GM21723 (cell line): ENCODE measurements around the gene LRP1-AS.
"Not testable (repeated sequence)": the region's sequence is repeated elsewhere in the genome, so short reads cannot be mapped to it uniquely, and the experiment has no call there.

Experiments
- ATAC-seq: cut with Tn5 transposase; IDR thresholded peaks from one replicate; pipeline ENCODE4 v1.9.1; 2021; ENCODE audit warnings: mild to moderate bottlenecking, moderate library complexity; ENCODE audit not compliant: unreplicated experiment

Gene LRP1-AS

DNA sequence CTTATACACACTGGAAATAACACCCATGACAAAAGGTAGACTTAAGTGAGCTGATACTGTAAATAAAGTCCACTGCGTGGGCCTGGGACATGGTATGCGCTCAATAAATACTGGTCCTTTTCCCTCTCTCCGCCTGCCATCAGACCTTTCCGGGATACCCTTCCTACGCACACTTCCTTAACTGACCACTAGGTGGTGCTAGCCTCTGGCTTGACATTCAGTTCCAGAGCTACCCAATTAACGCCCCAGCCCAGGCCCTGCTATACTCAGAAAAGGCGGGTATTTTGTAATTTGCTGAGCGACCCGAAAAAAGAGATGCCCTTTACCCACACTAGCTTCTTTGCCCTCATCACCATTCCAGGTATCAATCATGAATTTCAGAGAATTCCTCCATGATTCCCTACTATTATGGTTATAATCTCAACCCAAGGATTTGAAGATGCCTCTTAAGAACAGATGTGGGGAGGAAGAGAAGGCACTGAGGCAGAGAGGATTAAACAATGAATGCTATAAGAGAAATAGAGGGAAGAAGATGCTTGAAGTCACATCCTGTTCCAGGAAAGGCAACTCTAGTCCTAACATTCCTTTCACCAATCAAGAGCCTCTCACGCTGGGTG, 23.1 kb downstream of the LRP1-AS start:
- no peak for ATAC-seq

- ATAC-seq = no peak
Observed at GRCh38 chr12:57123813-57124212, 23.6 kb downstream of the LRP1-AS start.

GRCh38 chr12:57120718-57121117, 26.7 kb downstream of the LRP1-AS start:
- not testable (repeated sequence) for ATAC-seq

GRCh38 chr12:57119294-57120085, 27.9 kb downstream of the LRP1-AS start:
- ATAC-seq = no peak

GRCh38 chr12:57118711-57119271, 28.6 kb downstream of the LRP1-AS start:
- ATAC-seq = no peak

DNA sequence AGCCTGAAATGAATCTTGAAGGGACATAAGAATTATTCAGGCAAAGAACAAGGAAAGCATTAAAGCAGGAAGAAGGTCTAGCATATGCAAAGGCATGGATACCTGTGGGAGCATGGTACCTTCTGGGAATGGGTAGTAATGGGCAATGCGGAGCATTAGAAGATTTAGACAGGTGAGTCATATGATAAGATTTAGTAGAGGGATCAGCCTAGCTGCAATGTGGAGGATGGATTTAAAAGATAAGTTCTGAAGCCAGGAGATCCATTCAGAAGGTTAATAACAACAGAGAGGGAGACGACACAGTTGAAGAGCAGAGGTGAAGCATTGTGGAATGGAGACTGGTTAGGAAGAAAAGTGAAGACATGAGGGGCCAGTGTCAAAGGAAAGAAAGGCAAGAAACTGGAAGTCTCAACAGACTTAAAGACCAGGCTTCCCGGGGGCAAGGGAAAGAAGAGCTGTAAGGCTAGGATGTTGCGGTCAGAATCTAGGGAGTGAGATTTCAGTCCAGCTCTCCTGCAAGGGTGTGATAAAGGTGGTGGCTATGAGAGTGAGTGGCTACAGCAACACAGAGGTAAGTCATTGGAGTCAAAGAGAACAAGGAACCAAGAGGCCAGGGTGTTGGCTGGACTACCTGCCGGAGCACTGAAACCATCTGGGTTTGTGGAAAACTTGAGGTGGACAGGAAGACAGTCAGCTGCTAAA, 30.7 kb downstream of the LRP1-AS start:
- ATAC-seq = no peak

GRCh38 chr12:57112492-57113294, 34.7 kb downstream of the LRP1-AS start:
- peak; percentile 63 for ATAC-seq

DNA sequence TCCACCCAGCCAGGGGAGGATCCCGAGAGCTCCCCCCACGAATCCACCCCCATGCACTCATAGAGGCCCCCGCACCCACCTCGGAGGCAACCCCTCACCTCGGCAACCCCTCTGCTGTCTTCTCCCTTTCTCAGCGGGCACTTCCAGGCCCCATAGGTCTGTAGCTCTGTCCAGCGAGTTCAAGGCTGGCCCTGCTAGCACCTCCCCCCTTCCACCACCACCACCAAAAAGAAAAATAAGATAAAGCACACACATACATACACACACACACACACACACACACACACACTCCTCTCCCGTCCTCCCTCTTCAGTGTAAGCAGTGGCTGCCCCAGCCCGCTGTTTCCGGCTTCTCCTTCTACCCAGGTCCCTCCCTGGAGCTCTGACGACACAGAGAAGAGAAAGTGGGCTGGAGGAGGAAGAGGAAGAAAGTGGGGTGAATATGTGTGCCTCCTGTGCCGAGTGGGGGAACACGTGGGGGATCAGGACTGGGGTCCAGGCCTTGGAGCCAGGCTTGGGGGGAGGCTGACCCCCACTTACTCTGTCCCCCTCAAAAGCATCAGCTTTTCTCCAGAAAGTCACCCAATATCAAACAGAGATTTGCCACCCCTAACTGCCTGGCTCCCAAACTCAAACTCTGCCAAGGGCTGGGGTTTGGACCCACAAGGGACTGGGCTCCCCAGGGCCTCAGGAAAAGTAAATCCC, 36.2 kb downstream of the LRP1-AS start, which contains the start of gene STAT6:
STAT6 (minus strand) TSS at position 332 of the 704 bp plus-strand sequence. CDS start 3,084 bp downstream, outside the sequence.
- peak; percentile 61 for ATAC-seq

DNA sequence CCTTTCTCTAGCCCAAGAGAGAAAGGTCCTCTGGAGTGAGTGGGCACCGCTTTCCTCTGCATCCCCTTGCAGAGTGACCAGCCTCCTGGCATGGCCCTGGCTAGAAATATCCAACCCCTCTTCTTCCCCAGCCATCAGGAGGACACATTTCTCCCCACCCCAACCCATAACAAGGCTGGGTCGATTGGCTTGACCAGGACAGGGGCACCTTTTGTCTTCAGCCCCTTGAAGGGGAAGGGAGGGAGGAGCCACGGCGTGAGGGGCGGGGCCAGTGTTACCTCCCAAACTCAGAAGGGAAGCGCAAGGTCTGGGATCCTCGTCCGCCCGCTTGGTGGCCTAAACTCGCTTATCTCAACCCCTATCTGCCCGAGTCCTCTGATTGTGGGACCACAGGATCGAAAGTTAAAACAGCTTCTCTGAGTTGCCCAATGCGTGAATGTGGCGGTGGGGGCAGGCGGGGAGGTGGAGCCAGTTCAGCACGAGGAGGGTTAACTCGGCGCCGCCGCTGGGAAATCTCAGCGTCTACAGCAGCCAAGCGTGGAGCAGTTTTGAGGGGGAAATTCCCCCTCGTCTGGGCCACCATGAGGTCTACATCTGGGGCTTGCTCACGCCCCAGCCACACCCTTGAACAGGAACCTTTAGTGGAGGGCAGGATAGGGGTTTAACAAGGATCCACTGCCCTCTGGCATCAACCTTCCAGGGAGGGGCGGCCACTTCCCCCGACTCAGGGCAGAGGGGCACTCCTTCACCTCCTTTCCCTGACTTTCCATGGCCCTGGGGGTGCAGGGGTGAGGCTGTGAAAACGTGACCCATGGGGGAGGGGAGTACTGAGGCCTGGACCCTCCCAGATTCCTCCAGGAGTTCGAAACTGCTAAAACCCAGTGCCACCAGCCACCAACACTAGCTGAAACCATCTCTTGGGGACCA, 37.1 kb downstream of the LRP1-AS start:
- peak; percentile 43 for ATAC-seq

DNA sequence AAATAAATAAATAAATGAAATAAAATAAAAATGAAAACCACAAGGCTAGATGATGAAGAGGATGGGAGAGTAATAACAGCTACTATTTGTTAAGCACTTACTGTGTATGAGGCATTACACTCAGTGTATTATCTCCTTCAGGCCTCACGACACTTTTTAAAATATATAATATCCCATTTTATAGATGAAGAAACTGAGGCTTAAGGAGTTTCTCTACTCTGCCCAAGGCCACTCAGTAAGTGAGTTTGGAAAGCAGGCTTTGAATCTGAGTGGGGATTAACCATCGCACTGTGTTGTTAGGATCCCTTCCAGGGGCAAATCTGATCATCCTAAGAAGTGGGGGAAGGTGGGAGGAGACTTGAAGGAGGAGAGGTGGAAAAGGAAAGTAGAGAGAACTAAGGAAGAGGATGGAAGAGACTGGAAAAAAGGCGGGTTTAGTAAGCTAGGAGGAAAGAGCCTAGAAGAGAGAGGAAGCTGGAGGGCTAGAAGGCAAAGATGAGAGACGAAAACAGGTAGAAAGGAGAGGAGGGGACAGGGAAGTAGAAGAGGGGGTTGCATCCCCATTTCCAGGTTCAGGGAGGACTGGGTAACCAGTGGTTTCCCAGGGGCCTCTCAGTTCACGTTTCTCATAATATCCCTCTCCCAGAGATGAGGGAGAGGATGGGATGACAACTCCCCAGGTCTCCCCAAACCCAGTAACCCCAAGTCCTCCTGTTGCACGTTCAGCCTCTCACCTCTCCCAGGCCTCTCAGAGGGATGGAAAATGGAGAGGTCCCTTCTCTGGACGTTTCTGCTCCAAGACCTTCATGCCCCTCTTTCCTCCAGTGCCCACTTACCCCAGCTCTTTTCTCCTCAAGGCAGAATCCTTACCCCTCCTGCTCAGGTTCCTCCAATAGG, 38.0 kb downstream of the LRP1-AS start:
- no peak for ATAC-seq

DNA sequence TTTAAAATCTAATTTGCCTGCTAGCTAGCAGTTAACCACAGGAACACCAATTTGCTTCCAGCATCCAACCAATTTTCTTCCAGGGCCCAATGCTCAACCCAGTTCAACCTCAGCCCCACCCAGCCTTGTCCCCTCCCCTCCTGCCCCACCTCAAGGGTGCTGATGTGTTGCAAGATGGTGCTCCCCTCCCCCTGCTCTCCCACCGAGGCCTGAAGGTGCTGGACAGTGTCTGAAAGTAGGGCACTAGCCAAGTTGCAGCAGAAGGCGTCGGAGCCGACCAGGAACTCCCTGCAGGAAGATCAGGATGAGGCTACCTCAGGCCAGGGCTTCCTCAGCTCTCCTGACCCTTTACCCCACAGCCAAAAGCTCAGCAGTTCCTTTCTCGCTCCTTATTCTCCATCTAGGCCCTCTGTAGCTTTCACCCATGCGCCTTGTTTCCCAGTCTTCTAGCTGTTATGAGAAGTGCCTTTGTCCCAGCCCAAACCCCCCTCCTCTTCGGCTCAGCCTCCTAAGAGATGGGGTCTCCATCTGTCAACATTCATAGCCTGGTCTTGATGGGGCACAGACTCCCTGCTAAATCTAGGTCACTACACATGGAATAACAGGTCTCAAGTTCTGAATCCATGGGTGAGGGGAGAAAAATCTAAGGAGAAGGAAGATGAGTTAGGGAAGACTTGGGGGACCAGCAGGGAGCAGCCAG, 39.8 kb downstream of the LRP1-AS start:
- no peak for ATAC-seq

DNA sequence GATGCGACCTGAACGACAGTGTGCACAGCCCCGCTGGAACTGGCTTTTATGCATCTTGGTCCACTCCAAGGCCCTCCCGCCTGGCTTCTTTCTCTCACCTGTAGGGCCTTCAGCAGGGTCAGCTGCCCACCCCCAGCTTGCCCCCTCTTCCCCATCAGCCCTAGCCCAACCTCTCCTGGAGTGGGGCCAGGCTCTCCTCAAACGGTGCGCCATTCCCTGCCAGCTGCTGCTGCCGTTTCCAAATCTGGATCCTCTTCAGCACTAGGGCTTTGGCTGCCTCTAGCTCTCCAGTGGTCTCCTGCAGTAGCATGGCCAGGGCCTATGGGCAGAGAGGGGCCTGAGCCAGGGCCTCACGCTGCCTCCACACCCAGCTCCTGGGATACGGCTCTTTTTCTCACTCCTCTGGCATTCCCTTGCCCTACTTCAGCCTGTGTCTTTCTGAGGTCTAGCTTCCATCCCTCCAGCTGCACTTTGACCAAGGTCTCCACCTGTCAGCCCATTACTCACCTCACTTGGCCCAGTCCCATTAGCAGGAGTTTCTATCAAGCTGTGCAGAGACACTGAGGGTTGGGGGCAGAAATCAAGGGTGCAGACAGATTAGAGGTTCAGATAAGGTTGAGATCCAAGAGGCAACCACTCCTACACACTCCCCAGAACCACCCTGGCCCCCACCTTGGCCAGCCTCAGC, 41.3 kb downstream of the LRP1-AS start:
- no peak for ATAC-seq

DNA sequence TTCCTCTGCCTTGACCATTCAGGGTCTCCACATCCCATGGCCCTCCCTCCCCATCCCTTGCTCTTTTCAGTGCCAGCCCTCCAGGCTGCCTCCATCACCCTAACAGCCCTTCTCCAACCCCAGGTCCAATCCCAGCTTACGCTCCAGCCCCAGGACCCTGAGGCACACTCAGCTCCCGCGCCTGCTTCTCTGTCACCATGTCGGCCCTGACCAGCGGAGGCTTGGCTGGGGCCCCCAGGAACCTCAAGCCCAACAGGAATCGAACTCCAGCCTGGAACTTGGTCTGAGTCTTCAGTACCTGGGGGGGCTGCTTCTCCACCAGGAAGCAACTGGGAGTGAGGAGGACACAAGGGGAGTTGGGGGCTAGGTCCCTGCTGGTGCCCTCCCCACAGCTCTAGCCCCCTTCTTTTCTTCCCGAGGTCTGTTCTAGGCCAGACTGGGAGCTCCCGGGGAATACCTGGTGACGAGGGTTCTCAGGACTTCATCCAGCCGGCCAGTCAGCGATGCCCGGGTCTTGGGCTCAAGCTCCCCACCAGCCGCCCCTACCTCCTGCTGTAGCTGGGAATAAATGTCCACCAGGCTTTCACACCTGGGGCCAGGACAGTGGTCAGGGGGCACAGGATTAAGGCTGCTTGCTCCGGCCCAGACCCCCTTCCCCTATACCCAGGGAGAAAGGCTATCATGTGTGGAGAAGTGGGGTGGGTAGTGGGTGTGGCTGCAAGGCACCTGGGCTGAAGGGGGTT, 42.2 kb downstream of the LRP1-AS start:
- no peak for ATAC-seq

DNA sequence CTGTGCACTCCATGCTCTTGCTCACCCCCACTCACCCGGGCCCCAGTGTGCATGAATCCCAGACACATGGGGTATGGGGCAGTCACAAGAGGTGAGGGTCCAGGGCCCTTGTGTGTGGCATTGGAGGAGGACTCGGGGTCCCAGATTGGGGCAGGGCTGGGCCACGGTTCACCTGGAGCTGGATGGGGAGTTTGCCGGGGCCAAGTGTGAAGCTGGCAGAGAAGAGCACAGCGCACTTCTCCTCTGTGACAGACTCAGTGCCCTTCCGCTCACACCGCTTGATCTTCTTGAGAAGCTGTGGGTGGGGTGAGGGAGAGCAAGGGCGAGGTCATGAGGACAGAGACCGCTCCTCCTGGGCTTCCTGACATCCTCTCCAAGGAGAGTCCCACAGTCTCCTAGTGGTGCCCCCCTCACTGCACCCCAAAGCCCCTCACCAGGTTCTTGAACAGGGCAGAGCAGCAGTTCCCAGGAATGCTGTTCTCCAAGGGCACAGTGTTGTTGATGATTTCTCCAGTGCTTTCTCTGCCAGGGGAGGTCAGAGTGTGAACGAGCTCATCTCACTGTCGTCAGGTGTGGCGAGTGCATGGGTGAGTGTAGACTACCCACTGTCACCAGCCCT, 43.0 kb downstream of the LRP1-AS start:
- ATAC-seq = no peak

GRCh38 chr12:57103856-57104255, 43.6 kb downstream of the LRP1-AS start:
- no peak for ATAC-seq
